CD4-positive, alpha-beta T cell treated with Interleukin-4 for 1 hour (primary cell): Measurements from ENCODE around the gene PLSCR1.

ENCODE experiments used
- DNase-seq, 2 donors: peaks; one replicate each; pipeline ENCODE4 v3.0.0-alpha.2; 2020 to 2022

PLSCR1 gene

DNA sequence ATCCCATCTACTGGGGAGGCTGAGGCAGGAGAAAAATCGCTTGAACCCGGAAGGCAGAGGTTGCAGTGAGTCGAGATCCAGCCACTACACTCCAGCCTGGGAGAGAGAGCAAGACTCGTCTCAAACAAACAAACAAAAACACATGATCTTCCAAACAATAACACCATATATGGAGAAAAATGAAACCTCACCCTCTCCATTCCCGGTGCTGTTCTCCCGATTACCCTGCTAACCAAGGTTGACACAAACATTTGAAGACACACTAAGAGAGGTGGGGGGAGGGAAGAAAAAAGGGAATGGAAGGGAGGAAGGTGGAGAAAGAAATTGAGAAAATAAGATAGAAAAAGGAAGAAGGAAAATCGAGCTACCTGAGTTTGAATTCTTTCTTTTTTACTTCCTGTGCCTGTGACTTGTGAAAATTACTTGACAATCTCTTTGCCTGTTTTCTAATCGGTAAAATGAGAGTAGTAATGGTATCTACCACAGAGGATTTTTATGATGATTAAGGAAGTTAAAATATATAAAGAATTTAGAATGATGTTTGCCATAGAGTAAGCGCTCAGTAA, 73.9 kb downstream of the PLSCR1 start:
- DNase-seq = no peak

DNA sequence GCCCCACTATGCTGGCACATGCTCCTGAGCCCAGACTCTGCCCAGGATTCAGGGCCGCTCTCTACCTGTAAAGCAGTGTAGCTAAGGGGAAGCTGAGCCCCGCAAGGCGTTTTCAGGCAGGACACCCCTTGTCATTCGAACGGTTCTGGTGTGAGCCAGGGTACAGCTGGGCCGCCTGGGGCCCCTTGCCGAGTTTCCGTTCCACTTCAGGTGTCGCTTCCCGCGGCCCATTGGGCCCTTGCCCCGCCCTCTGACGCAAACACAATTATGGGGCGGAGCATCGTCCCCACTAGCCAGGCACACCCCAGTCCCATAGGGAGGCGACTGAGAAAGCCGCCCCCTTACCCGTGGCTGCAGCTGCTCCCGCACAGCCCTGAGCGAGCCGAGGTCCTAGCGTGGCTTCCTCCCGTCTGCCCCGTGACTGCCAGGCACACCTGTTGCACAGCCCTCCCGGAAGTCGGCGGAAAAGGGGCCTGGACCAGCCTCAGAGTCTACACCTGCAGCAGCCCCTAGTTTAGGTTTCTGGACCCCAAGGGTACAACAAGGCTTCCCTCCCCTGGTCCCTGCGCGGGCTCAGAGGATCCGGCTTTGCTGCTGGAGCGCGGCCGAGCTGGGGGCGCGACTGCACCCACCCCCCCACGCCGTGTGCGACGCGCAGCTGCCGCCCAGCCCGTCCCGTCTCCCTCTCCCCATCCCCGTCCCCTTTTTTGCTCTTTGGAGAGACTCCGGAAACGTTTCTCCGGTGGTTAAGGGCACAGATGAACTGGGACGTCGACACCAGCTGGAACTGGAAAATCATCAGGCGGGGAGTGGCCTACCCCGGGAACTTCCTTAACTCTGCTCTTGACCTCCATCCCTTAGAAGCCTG, 75.0 kb downstream of the PLSCR1 start, which contains the start of gene PLSCR2:
Gene PLSCR2 (minus strand): TSS at position 412 of the 868 bp plus-strand sequence. CDS start 9,657 bp downstream, outside the sequence.
- peak; percentile 80 to 86 for DNase-seq

DNA sequence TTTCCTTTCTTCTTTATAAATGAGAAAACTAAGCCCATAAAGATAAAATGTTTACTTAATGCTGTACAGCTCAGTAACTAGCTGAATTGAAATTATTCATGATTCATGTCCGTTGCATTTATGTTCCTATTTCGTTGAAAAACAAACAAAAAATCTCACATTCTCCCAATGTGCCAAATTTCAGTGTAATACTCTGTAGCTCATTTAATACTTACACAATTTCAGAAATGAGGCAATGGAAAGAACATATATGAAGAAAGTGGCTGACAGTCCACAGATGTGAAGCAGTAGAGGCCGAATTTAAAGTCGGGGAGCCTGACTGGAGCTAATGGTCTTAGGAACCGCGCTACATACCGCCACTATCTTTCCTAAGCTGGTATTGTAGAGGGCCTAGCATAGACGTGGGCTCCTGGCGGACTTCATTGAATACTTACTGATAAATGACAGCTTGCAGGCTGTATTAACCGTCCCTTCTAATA, 75.7 kb downstream of the PLSCR1 start:
- DNase-seq = no peak

DNA sequence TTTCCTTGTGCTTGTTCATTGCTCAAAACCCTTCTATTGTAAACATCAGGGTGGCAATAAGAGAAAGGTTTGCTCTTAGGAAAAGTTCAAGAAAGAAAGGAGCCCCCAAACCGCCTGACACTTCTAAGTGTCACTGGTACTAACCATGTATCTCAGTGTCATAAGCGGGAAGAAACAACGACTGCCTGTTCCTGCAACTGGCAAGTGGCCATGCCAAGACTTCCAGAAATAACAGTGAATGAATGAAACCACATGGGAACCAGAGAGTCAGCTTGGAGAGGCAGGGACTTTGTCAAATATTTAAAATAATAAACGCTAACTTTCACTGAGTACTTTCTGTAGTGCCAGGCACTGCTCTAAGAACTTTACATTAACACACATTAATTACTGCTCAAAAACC, 76.2 kb downstream of the PLSCR1 start:
- DNase-seq = no peak

DNA sequence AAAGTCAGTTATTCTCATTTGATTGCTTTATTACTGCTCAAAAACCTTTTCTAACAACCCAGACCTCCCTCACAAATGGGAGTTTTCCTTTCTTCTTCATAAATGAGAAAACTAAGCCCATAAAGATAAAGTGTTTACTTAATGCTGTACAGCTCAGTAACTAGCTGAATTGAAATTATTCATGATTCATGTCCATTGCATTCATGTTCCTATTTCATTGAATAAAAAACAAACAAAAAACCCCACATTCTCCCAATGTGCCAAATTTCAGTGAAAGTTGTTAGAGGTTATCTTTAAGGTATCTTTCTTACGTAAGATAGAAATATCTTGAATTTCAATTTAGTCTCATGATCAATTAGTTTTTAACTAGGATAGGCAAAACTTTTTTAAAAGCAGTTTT, 77.8 kb downstream of the PLSCR1 start:
- no peak for DNase-seq

DNA sequence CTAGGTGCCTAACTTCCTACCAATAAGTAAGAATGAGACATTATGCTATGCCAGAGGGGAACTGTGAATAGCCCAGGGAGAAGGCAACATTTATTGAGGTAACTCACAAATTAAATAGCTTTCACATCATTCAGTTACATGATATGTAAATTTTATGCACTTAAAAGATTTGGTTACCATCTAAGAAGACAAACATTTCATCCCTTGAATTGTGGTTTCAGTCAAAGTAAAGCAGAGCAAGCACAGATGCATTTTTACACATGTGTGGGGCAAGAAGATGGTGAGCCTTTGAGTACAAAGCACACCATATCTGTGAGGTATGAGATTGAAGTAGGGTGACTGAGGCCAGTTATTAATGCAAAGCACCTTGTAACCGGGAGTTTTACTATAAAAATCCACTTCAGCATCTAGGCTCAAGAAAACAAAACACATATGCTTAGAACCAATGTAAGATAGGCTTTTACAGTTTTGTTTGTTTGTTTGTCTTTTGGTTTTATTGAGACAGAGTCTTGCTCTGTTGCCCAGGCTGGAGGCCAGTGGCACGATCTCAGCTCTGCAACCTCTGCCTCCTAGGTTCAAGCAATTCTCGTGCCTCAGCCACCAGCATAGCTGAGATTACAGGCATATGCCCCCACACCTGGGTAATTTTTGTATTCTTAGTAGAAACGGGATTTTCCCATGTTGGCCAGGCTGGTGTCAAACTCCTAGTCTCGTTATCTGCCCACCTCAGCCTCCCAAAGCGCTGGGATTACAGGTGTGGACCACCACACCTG, 78.5 kb downstream of the PLSCR1 start:
- no peak for DNase-seq
